Measurements from ENCODE around the gene POMP. TPM values are rescaled to one million over a fixed set of nuclear protein-coding genes. Genes with fewer than 3 reads are reported as not detected.

The POMP gene
- total and polyA plus RNA-seq, 5 donors from 2014 or later, result 27.3 to 138 (median 107) TPM

Other genes starting within 250 kb of the POMP start
- 0.89 TPM for gene FLT1, start 164.0 kb upstream of the POMP start, total RNA-seq
- gene FLT1, start 164.0 kb upstream of the POMP start, polyA plus RNA-seq, result under 1 TPM in 2 of 4 donors, not detected in 2; 0.11 to 0.28 TPM
- gene SLC46A3, start 59.8 kb downstream of the POMP start, total RNA-seq, result 11.0 TPM
- gene SLC46A3, start 59.8 kb downstream of the POMP start, polyA plus RNA-seq, result 10 to 100 TPM; 27.9 to 35.5 (median 33.4) TPM
- gene MTUS2, start 161.2 kb downstream of the POMP start, total RNA-seq, result not detected
- under 1 TPM in 3 of 4 donors, not detected in 1; 0.02 to 0.03 (median 0.03) TPM for gene MTUS2, start 161.2 kb downstream of the POMP start, polyA plus RNA-seq